NCI-H1105 (cell line): ENCODE data around the gene UBE2E2.

ENCODE experiments used
- DNase-seq: peaks from one replicate; lab custom pipeline; 2025; lab: John Stamatoyannopoulos, UW

The UBE2E2 gene

DNA sequence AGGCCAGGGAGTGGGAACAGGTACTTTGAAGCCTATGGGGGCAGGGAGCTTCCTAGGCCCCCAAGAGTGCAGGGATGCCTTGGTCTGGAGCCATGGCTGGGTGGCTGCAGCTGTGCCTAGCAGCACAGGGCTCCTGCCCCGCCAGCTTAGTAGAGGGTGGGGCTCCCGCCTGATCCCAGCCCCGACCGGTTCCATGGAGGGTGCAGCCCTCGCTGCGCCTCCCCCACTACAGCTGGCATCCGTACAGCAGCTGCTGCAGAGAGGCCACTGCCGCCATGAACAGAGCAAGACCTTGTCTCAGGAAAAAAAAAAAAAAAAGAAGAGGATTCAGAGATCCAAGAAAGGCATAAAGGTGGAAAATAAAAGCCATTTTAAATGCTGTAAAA, 277.2 kb downstream of the UBE2E2 start:
- no peak for DNase-seq

DNA sequence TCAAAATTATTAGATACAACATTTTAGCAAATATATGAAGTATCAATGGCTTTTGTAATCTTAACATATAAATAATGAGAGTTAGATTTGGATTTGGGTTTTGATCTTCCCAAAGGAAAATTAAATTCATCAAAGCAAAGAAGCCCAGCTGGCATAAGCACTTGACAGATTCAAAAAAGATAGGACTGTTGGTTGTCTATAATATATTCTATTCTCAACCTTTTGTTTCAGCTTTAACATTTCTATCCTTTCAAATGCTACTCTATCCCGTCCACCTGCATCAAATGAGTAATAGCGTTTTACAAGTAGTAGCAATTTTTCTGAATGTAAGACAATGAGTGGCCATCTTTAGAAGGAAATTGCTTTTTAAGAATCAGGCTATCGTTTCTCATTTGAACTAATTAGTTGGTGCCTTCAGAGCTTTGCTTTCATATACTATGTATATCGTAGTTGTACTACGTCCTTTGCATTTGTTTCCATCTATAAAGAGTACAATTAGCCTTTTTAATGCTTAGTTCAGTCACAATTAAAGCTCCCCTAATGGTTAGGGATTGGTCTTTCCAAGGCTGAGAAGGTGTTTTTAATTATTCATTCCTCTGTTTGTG, 278.0 kb downstream of the UBE2E2 start:
- DNase-seq: no peak

DNA sequence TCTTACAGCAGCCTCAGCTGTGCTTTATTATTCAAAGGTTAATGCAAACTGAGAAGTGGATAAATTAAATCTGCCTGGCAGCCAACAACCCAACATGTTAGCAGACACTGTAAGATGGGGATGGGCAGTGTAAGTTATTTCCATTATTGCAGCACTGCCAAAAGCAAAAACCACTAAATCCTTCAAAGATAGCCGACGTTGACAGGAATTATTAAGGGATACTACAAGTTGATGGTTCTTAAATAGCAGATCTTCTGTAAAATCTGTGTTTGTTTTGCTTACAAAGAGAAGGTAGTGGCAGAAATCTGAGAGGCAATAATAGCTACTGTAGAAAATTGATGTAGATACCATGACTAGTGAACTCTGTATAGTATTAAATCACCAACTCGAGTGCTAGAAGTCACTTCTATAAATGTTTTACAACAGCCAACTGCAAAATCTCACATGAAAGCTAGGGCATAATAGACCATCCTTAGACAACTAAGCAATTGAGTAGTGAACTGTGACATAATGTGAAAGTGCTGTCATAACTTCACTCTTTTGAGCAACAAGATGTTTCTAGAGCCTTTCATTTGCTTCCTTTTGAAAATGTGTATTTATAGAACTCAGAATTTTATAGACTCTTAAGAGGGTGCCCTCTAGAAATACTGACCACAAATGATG, 278.6 kb downstream of the UBE2E2 start:
- no peak for DNase-seq

DNA sequence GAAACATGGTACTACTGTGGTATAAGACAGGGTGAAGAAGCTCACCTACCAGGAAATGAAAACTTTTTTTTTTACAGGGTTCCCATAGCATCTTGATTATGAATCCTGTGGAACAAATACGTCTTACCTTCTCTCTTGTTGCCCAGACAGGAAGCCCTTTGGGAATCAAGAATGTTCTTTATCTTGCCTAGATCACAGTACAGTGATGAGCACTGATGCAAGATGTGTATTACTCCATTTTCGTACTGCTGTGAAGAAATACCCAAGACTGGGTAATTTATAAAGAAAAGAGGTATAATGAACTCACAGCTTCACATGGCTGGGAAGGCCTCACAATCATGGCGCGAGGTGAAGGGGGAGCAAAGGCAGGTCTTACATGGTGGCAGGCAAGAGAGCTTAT, 281.3 kb downstream of the UBE2E2 start:
- DNase-seq: no peak

DNA sequence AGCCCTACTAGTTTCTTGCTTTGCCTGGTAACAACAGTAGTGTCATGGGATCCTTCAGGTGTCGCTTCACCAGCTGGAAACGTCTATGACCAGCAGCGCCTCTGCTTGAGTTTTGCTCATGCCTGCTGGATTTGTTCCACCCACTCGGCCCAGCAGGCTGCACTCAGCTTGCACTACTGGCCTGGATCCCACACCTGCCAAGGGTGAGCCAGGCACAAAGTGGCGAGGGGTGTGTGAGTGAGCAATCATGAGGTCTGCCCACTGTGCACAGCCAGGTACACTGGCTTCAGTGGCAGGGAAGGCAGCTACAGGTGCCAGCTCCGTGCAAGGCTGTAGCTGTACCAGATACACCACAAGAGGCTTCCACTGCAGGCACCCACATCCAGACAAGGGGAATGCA, 282.8 kb downstream of the UBE2E2 start:
- no peak for DNase-seq

DNA sequence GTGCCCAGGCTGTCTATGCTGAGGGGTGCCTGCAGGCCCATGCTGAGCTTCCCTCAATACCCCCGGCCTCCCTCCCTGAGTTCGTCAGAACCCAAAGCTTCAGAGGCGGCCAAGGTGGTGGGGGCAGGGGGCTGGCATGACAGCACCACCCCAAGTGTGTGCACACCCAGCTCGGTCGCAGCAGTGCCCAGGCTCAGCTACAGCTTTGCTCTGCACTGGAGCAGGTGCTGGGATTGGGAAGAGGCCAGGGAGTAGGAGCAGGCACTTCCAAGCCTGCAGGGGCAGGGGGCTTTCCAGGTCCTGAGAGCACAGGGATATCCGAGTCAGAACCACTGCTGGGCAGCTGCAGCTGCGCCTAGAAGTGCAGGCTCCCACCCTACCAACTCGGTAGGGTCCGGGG, 283.9 kb downstream of the UBE2E2 start:
- no peak for DNase-seq

DNA sequence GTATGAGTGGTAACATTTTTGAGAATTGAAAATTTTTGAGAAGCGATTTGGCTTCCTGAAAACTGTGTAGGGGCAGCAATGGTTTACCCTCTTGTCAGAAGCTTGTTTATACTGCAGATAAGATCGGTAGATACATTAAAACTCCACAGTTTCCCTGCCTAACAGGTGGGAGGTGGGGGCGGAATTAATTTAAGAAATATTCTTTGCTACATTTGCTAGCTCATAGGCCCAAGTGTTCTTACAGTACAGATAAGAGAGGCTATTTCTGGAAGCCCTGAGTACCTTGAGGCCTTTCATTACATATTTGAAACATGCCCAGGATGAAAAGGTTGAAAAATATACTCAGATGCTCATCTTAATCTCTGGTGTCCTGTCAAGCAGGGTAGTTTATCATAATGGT, 285.5 kb downstream of the UBE2E2 start:
- DNase-seq: no peak

DNA sequence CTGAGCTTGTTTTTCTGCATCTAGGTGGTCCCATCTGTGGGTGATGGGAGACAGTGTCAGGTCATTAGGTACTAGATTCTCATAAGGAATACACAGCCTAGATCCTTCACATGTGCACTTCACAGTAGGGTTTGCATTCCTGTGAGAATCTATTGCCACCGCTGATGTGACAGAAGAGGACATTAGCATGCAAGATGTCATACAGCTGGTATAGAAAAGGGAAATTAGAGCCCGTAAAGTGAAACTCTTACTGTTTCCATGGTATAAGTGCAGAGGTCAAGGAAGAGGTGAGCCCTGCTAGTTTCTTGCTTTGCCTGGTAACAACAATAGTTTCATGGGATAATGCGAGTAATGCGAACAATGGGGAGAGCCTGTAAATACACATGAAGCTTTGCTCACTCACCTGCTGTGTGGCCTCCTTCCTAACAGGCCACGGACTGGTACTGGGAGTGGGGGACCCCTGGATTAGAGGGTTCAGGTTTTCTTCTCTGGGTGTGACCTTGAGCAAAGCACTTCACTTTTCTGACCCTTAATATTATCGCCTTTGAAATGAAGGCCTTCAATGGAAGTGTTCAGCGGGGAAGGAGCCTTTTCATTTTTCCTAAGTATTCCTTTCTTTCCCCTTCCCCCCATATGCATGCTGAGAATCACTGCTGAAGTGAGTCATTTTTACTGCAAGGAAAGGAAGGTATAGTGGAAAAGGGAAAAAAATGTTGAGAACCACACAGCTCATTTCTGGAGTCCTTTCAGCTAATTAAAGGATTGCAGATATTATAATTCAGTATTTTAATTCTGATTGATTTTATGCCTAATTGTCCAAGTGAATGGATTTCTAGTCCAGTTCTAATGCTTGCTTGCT, 286.4 kb downstream of the UBE2E2 start:
- DNase-seq: no peak

DNA sequence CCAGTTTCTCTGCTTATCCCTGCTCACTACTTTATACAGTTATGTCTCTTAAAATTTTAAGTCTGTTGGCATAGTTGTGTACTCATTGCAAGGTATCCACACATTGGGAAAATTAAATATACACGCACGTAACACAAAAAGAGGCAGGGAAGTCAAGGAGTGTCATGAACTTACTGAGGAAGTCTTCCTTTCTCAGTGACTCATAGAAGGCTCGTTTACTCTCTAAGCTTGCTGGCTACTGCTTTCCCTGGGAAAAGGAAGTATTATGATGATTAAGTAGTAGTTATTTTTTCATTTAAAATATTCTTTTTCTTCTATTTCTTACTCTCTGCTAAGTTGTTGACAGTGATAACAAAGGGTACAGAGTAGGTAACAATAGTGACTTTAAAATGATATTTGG, 287.3 kb downstream of the UBE2E2 start:
- DNase-seq: no peak

DNA sequence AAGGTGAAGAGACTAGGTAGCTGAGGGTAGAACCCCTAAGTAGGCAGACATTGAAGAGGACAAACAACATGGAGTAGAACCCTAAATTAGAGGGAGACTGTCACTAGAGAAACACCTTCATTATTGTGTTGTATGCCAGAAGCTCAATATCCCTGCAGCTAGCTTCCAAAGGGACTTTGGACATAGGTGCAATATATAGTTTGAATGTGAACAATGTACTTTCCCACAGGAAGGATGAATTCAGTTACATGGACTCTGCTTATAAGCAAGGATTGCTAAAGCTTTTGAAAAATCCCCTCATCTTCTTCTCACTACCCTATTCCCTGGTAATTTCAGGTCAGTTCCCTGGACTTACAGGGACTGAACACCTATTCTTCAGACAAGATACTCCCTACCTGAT, 288.9 kb downstream of the UBE2E2 start:
- DNase-seq: no peak

DNA sequence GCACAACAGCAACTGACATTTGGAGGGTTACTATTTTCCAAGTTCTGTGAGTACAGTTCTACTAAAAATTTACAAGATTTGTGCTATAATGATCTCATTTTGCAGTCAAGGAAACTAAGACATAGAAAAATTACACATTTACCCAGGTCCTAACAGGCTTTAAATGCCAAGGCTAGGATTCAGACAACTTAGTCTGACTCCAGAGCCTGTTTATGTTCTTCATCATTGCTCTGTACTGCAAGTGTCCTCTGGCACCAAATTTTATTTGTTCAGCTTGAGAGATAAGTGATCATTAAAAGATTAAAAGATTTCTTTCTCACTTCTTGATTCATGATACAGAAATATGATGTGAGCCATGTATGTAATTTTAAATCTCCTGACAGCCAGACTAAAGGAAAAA, 290.8 kb downstream of the UBE2E2 start:
- DNase-seq: no peak

DNA sequence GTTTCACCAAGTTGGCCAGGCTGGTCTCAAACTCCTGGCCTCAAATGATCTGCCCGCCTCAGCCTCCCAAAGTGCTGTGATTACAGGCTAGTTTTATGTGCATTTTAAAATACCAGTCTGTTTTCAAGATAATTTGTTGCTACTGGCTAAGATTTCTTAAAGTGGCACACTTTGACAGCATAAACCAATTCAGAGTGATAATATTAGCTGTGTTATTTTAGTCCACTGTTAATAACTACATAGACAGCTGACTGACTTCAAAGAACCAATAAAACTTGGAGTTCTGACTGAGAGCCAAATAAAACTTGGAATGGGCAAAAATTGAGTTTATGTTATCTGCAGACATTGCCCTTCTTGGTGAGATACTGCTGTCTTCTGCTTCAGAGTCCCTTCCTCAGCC, 291.8 kb downstream of the UBE2E2 start:
- DNase-seq: no peak

DNA sequence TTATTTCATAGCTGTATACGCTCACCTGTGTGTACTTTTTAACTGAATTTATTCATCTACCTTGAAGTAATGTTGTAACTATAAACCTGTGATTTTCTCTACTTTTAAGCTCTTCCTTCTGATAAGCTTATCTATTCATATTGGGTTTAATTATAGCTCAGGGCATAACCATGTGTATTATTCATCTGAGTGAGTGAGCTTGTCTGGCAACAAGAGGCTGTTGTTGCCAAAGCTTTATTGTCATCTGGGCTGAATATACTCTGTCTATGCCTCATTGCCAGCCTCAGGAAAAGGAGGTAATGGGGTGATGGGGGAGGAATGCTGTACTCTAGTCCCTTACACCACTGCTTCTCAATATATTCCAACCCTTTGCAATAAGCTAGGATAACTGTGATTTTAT, 292.4 kb downstream of the UBE2E2 start:
- no peak for DNase-seq

DNA sequence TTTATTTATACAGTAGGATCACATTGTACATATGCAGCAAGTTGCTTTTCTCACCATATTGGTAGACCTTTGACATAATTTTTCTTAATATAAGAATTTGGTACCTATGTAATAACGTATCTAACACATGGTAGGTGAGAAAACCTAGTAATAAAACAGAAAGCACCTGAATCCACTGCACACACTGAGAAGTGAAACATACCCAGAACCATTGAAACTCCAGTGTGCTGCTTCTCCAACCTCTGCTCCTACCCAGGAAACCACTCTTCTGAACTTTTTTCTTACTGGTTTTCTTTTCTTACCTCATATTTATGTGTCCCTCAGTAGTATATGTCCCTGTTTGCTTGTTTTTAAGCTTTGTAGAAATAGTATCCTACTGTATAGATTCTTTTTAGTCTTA, 293.0 kb downstream of the UBE2E2 start:
- DNase-seq: no peak

DNA sequence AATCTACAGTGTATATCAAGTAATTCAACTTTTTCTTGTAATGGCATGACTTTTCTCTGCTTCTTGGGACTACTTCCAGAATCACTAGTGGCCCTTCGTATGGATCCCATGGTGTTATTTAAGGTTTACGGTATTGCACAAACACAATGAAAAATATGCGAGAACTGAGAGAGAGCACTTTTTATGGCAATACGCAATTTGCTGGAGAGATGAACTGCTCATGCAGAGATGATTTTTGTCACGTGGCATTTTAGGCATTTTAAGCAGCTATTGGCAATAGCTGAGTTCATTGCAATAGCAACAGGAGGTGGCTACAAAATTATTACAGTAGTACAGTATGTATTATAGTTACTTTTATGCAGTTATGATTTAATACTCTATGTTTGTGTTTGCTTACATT, 294.0 kb downstream of the UBE2E2 start:
- DNase-seq: no peak

DNA sequence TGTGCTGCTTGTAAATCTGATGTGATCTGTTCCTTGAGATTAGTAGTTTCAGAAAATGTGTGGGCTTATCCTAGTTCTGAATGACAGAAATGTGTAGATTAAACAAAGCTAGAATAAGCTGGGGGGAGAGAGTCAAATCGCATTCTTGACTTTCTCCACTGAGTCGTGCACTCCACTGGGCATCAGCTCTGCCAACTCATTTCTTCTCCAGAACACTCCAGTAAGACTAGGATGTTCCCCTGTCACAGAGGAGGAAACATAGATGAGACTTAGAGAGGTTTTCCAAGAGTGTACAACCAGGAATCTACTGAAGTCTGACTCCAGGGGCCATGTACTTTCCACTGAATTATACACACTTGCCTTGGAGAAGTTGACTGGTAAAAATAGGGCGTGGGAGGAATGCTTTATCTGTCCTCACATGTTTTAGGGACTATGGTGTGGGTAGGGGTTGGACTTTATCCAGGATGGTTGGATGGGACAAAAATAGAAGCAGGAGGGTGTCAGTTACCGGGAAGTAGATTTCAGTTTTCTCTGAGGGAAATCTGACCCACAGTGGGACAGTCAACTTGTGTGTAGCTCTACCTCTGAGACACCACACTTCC, 298.2 kb downstream of the UBE2E2 start:
- DNase-seq: no peak

DNA sequence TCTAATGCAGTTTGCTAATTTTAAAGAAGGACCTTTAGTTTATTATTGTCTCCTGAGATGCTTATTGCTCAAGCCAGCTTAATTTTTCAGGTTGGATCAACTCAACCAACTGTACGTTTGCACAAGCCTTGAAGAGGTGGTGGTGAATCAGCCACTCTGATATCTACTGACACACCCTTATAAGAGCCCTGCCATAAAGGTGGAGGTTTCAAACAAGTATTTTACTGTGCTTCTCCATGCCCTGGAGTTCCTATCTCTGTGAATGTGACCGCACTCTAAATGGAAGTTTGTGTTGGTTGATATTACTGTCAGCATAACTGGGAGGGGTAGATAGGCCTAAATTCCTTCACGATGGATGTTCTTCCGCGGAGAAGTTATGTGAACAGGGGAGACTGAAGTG, 305.3 kb downstream of the UBE2E2 start:
- DNase-seq: no peak

DNA sequence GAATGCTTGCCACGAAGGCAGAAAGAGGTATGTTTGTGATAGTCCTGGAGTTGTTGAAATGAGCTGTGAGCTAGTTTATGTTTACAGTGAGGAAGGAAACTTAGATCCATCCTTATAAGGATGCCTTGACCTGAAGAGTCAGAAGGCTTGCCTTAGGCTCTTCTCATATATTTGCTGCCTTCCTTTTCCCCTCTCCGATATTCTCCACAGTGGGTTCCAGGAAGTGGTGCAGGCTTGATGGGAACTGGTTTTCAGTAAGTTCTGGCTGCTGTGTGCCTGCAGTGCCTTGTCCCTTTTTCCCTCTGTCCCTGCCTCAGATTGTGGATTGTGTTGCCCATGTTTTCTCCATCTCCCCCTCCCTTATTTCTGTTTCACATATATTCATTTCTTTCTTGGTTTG, 315.3 kb downstream of the UBE2E2 start:
- no peak for DNase-seq

DNA sequence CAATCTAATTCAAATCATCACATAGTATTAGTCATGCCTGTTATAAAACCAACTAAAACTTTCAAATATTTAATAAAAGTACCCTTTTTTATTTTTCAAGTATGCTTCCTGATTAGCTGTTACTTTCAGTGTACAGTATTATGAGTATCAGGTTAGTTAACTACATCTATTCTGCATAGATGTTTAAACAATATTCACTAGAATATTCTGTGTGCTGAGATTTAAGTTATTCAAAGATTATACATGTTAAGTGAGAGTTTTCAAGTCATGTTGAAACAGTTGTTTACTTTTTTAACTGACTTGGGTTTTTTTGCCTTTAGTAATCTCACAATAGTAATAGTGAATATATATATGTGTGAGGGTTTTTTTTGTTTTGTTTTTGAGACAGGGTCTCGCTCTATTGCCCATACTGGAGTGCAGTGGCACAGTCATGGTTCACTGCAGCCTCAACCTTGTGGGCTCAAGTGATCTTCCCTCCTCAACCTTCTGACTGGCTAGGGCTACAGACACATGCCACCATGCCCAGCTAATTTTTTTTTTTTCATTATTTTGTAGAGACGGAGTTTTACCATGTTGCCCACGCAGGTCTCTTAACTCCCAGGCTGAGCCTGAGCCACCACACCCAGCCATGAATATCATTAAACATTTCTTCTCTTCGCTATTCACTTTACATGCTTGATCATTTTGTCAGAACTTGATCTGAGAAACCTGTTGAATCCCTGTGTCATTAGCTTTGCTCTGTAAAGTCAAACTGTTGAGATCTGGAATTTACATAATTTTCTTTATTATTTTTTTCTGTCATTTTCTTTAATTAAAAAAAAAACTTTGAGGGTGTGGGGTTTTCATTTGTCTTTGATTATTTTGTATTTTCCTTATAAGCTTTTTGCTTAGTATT, 316.4 kb downstream of the UBE2E2 start:
- DNase-seq: no peak

DNA sequence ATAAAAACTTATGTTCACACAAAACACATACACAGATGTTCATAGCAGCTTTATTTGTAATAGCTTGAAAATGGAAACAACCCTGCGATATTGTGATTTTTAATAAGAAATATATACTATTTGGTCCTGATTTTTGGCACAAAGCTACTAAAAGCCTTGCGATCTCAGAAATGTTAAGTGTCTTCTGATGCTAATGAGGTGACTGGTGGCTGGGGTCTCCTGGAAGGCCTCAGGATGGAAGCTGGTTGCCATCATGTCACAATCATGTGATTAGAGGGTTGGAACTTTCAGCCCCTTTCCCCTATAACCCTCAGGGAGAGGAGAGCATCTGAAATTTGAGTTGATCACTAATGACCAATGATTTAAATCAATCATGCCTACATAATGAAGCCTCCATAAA, 324.2 kb downstream of the UBE2E2 start:
- no peak for DNase-seq

DNA sequence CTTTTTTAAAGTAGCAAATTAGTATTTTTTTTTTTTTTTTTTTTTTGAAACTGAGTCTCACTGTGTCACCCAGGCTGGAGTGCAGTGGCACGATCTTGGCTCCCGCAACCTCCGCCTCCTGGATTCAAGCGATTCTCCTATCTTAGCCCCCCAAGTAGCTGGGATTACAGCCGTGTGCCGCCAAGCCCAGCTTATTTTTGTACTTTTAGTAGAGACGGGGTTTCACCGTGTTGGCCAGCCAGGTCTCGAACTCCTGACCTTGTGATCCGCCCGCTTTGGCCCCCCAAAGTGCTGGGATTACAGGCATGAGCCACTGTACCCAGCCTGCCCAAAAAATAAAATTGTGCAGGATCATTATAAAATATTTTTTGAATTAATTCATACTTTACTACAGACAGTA, 330.5 kb downstream of the UBE2E2 start:
- no peak for DNase-seq

DNA sequence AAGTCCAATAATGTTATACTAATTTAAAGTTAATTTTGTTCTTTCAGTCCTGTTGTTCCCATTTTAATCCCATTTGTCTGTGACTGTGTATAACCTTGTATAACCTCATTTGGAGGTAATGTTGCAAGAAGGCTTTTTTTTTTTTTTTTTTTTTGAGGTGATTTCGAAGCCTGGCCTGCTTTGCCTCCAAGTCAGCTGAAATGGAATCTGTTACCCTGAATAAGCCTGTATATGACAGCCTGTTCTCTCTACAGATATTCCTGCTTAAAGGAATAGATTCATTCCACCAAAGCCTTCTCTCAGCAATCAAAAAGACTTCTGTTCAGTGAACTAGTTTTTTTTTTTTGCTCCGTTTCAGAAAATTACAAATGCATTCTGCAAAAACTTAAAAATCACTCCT, 330.9 kb downstream of the UBE2E2 start:
- no peak for DNase-seq
